HG03432 (cell line): ENCODE results near the gene RSL1D1.
"Not testable (repeated sequence)": the region's sequence is repeated elsewhere in the genome, so short reads cannot be mapped to it uniquely, and the experiment has no call there.

Experiments used
- ATAC-seq: cut with Tn5 transposase; IDR thresholded peaks from one replicate; pipeline ENCODE4 v1.9.1; 2021; ENCODE audit warnings: mild to moderate bottlenecking, moderate library complexity; ENCODE audit not compliant: unreplicated experiment

Gene RSL1D1

GRCh38 chr16:11799509-11800381 lies 51.6 kb downstream of the RSL1D1 start:
- no peak for ATAC-seq

GRCh38 chr16:11799017-11799381 lies 52.3 kb downstream of the RSL1D1 start:
- no peak for ATAC-seq

- no peak for ATAC-seq
Measured at GRCh38 chr16:11797957-11798299, 53.4 kb downstream of the RSL1D1 start.

GRCh38 chr16:11797166-11797956 lies 54.0 kb downstream of the RSL1D1 start, which contains the start of gene ZC3H7A:
Gene ZC3H7A, minus strand, starts transcription at chr16:11797258. Its CDS starts 14,904 bp downstream, at chr16:11782354.
- ATAC-seq, result peak; percentile 90

- ATAC-seq, result peak; percentile 17
Measured at GRCh38 chr16:11796227-11797165, 54.8 kb downstream of the RSL1D1 start.

- ATAC-seq, result no peak
Measured at GRCh38 chr16:11795887-11796226, 55.5 kb downstream of the RSL1D1 start.

GRCh38 chr16:11794996-11795886 lies 56.1 kb downstream of the RSL1D1 start:
- no peak for ATAC-seq

- ATAC-seq, result no peak
Measured at GRCh38 chr16:11794447-11794846, 56.9 kb downstream of the RSL1D1 start.

- ATAC-seq, result no peak
Measured at GRCh38 chr16:11793840-11794239, 57.5 kb downstream of the RSL1D1 start.

GRCh38 chr16:11792410-11793241 lies 58.7 kb downstream of the RSL1D1 start:
- ATAC-seq, result no peak

GRCh38 chr16:11791144-11791828 lies 60.1 kb downstream of the RSL1D1 start:
- no peak for ATAC-seq

- ATAC-seq, result no peak
Measured at GRCh38 chr16:11788914-11789313, 62.4 kb downstream of the RSL1D1 start.

GRCh38 chr16:11784980-11785599 lies 66.3 kb downstream of the RSL1D1 start:
- ATAC-seq, result not testable (repeated sequence)

- ATAC-seq, result not testable (repeated sequence)
Measured at GRCh38 chr16:11784381-11784780, 67.0 kb downstream of the RSL1D1 start.

- ATAC-seq, result no peak
Measured at GRCh38 chr16:11784038-11784369, 67.3 kb downstream of the RSL1D1 start.
